Measurements from ENCODE around the gene GBE1. TPM values are rescaled to one million over a fixed set of nuclear protein-coding genes. Genes with fewer than 3 reads are reported as not detected.

Gene GBE1
- total and polyA plus RNA-seq, 9 of the 15 experiments (the other 6 are each of a cell fraction or from before 2014, with no cell fraction given), result 7.9 to 25.6 (median 13.1) TPM

GRCh38 chr3:81531263-81531662 lies 230.2 kb downstream of the GBE1 start:
- Histone ChIP-seq H3K27me3 (ENCODE audit: control insufficient read depth in 2 of 2, insufficient read depth in 2 of 2, low read length in 2 of 2) (no peaks in the 10 kb centered on the region), H4K20me1 (replicated peaks; ENCODE audit: control insufficient read depth, insufficient read depth, low read length) (no peaks in the 10 kb centered on the region), H3K9me3 (replicated peaks; ENCODE audit: control insufficient read depth, insufficient read depth, low read depth, low read length) (no peaks in the 10 kb centered on the region), H3K27ac (ENCODE audit: extremely low read depth, low read depth, low read length) (no peak overlapping the region), H3K79me2 (ENCODE audit: control insufficient read depth, insufficient read depth, low read length) (no peaks in the 10 kb centered on the region), H3K4me3 (no peak overlapping the region), H3K4me1 (replicated peaks in 1 of 2; ENCODE audit: control insufficient read depth in 2 of 2, insufficient read depth in 2 of 2, low read length in 2 of 2) (no peaks in the 10 kb centered on the region), H3K36me3 (ENCODE audit: control insufficient read depth, insufficient read depth, low read length) (0 out of 3 replicates have a peak, but pooled peaks cover 6% of the 10 kb centered on the region), H3K4me2 (ENCODE audit: insufficient read depth, low read length) (no peak overlapping the region), H3K9ac (ENCODE audit: insufficient read depth in 1 of 2, low read depth in 2 of 2, low read length in 2 of 2) (no peak overlapping the region), H2AFZ (ENCODE audit: low read depth, low read length) (no peak overlapping the region), H3K9me1 (ENCODE audit: control insufficient read depth, insufficient read depth, low read length) (no peaks in the 10 kb centered on the region)
- in situ Hi-C loops (cut with MboI) (no loop called here), intact Hi-C loops (cut with micrococcal nuclease) (no loop called here)
- no peak for DNase-seq (ENCODE audit: extremely low read depth in 1 of 4, low spot score in 3 of 4)
- WGBS (ENCODE audit: insufficient coverage, low coverage, missing lambda C conversion rate), result 78% methylated on average over 1 of the region's 2 CpGs
- no peak for FAIRE-seq
- ATAC-seq, result no peak
- POLR2A ChIA-PET, result no interaction called here
- BruUV-seq (replicated peaks), result no TSS peak
- TF ChIP-seq POLR2H (tag; IDR thresholded peaks at IDR 0.05; ENCODE audit: low read depth) (no peak), CSDE1 (IDR thresholded peaks at IDR 0.05) (no peak), POLR3A (IDR thresholded peaks at IDR 0.05; ENCODE audit: borderline replicate concordance, extremely low read depth, insufficient read depth, insufficient read length) (no peak), WHSC1 (IDR thresholded peaks at IDR 0.05; ENCODE audit: low read length) (no peak), IRF2 (CRISPR knock-in tag; IDR thresholded peaks at IDR 0.05) (no peak), CREM (IDR thresholded peaks at IDR 0.05; ENCODE audit: low read depth) (no peak), ZNF263 (CRISPR knock-in tag; IDR thresholded peaks at IDR 0.05; ENCODE audit: borderline replicate concordance) (no peak)
- TF ChIP-seq, protein P1, sequence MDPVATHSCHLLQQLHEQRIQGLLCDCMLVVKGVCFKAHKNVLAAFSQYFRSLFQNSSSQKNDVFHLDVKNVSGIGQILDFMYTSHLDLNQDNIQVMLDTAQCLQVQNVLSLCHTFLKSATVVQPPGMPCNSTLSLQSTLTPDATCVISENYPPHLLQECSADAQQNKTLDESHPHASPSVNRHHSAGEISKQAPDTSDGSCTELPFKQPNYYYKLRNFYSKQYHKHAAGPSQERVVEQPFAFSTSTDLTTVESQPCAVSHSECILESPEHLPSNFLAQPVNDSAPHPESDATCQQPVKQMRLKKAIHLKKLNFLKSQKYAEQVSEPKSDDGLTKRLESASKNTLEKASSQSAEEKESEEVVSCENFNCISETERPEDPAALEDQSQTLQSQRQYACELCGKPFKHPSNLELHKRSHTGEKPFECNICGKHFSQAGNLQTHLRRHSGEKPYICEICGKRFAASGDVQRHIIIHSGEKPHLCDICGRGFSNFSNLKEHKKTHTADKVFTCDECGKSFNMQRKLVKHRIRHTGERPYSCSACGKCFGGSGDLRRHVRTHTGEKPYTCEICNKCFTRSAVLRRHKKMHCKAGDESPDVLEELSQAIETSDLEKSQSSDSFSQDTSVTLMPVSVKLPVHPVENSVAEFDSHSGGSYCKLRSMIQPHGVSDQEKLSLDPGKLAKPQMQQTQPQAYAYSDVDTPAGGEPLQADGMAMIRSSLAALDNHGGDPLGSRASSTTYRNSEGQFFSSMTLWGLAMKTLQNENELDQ (CRISPR knock-in tag; IDR thresholded peaks at IDR 0.05; ENCODE audit: borderline replicate concordance), result no peak
- CTCF ChIA-PET (ENCODE audit: low intra/inter-chr PET ratio), result no interaction called here
